BLaER1 treated with 17β-estradiol and CSF1 and Interleukin-3, amounts not matched to agents 10 nM and 100 nM (cell line): ENCODE data around the gene MORC2.

ENCODE experiments used
- H3K27ac ChIP-seq, 11 experiments: shearing (Covaris generic); formaldehyde crosslinking; 2 replicates each; pipeline ENCODE4 v1.8.1; 2022
- H3K27me3 ChIP-seq, 11 experiments: shearing (Covaris generic); formaldehyde crosslinking; 2 replicates each; pipeline ENCODE4 v1.8.1; 2022
- H3K36me3 ChIP-seq, 11 experiments: shearing (Covaris generic); formaldehyde crosslinking; 2 replicates each; pipeline ENCODE4 v1.8.1; 2022
- H3K4me1 ChIP-seq, 10 experiments: shearing (Covaris generic); formaldehyde crosslinking; 2 replicates each; pipeline ENCODE4 v1.8.1; 2022
- H3K4me2 ChIP-seq, 11 experiments: shearing (Covaris generic); formaldehyde crosslinking; 2 replicates each; pipeline ENCODE4 v1.8.1; 2022
- H3K4me3 ChIP-seq, 10 experiments: shearing (Covaris generic); formaldehyde crosslinking; 2 replicates each; pipeline ENCODE4 v1.8.1; 2022
- H3K9ac ChIP-seq, 11 experiments: shearing (Covaris generic); formaldehyde crosslinking; 2 replicates each; pipeline ENCODE4 v1.8.1; 2022
- H3K9me3 ChIP-seq, 11 experiments: shearing (Covaris generic); formaldehyde crosslinking; replicated peaks in 1 of 11; 2 replicates each; pipeline ENCODE4 v1.8.1; 2022
- H4K20me1 ChIP-seq, 11 experiments: shearing (Covaris generic); formaldehyde crosslinking; 2 replicates each; pipeline ENCODE4 v1.8.1; 2022
- Cebpa-rat ChIP-seq, 11 experiments: shearing (Covaris generic); IDR thresholded peaks; 2 replicates each; pipeline ENCODE4 v1.8.1; 2022

MORC2 gene

GRCh38 chr22:30946354-30946753 is 22.2 kb downstream of the MORC2 start:
- no peak for TF ChIP-seq Cebpa-rat (IDR thresholded peaks at IDR 0.05)
- Histone ChIP-seq H3K36me3 (peaks cover 96 to 100% (median 99%) of the 10 kb centered on the region in 11 experiments), H3K27me3 (no peaks in the 10 kb centered on the region)

GRCh38 chr22:30945653-30946052 is 22.9 kb downstream of the MORC2 start:
- no peak for TF ChIP-seq Cebpa-rat (IDR thresholded peaks at IDR 0.05)
- H3K27me3 ChIP-seq, result no peaks in the 10 kb centered on the region
- no peak overlapping the region for H3K9ac ChIP-seq
- no peak overlapping the region for H3K27ac ChIP-seq
- peaks cover 0 to 64% (median 9%) of the 10 kb centered on the region in 11 experiments; a peak in 13 of 22 replicates for H4K20me1 ChIP-seq
- no peaks in the 10 kb centered on the region for H3K9me3 ChIP-seq
- H3K36me3 ChIP-seq, result peaks cover 96 to 100% (median 99%) of the 10 kb centered on the region in 11 experiments
- no peak overlapping the region for H3K4me3 ChIP-seq
- H3K4me1 ChIP-seq, result peaks cover 0 to 7% (median 2%) of the 10 kb centered on the region in 10 experiments; a peak in 5 of 20 replicates
- no peak overlapping the region for H3K4me2 ChIP-seq

More at GRCh38 chr22:30946354-30946753, 22.2 kb downstream of the MORC2 start:
- no peak overlapping the region for H3K4me3 ChIP-seq
- H3K9ac ChIP-seq, result 0 out of 22 replicates have a peak overlapping the region, but pooled peaks of 1 of the 11 experiments have one; percentile 9
- no peak overlapping the region for H3K27ac ChIP-seq
- peaks cover 0 to 64% (median 11%) of the 10 kb centered on the region in 11 experiments; a peak in 14 of 22 replicates for H4K20me1 ChIP-seq
- no peaks in the 10 kb centered on the region for H3K9me3 ChIP-seq
- no peak overlapping the region for H3K4me2 ChIP-seq
- H3K4me1 ChIP-seq, result peaks cover 0 to 7% (median 2%) of the 10 kb centered on the region in 10 experiments; a peak in 5 of 20 replicates

- Histone ChIP-seq H3K4me3 (no peak overlapping the region), H4K20me1 (peaks cover 0 to 61% (median 9%) of the 10 kb centered on the region in 11 experiments; a peak in 12 of 22 replicates), H3K36me3 (peaks cover 96 to 100% (median 99%) of the 10 kb centered on the region in 11 experiments), H3K4me2 (no peak overlapping the region), H3K9me3 (no peaks in the 10 kb centered on the region), H3K27ac (no peak overlapping the region), H3K9ac (no peak overlapping the region), H3K27me3 (no peaks in the 10 kb centered on the region), H3K4me1 (peaks cover 0 to 7% (median 2%) of the 10 kb centered on the region in 10 experiments; a peak in 5 of 20 replicates)
- TF ChIP-seq Cebpa-rat (IDR thresholded peaks at IDR 0.05), result no peak
These were observed 23.6 kb downstream of the MORC2 start for GRCh38 chr22:30944986-30945385.

- Histone ChIP-seq H3K9me3 (no peaks in the 10 kb centered on the region), H3K4me3 (no peak overlapping the region), H3K4me2 (no peak overlapping the region), H3K27me3 (no peaks in the 10 kb centered on the region), H3K4me1 (peaks cover 0 to 7% (median 2%) of the 10 kb centered on the region in 10 experiments; a peak in 5 of 20 replicates), H3K36me3 (peaks cover 96 to 100% (median 99%) of the 10 kb centered on the region in 11 experiments), H3K9ac (no peak overlapping the region), H4K20me1 (peaks cover 0 to 64% (median 9%) of the 10 kb centered on the region in 11 experiments; a peak in 11 of 22 replicates), H3K27ac (no peak overlapping the region)
- TF ChIP-seq Cebpa-rat (IDR thresholded peaks at IDR 0.05), result no peak
These were observed 25.2 kb downstream of the MORC2 start for GRCh38 chr22:30943368-30943767.

- H3K4me1 ChIP-seq, result peaks cover 0 to 6% (median 2%) of the 10 kb centered on the region in 10 experiments; a peak in 5 of 20 replicates
- TF ChIP-seq Cebpa-rat (IDR thresholded peaks at IDR 0.05), result no peak
- H3K36me3 ChIP-seq, result peaks cover 100% of the 10 kb centered on the region in 11 experiments
- H3K27ac ChIP-seq, result no peak overlapping the region
- peaks cover 0 to 61% (median 8%) of the 10 kb centered on the region in 11 experiments; a peak in 10 of 22 replicates for H4K20me1 ChIP-seq
- no peaks in the 10 kb centered on the region for H3K27me3 ChIP-seq
- no peaks in the 10 kb centered on the region for H3K9me3 ChIP-seq
- no peak overlapping the region for H3K4me3 ChIP-seq
- H3K9ac ChIP-seq, result no peak overlapping the region; a peak in 1 of 22 replicates
- no peak overlapping the region for H3K4me2 ChIP-seq
These were observed 27.2 kb downstream of the MORC2 start for GRCh38 chr22:30941363-30941740.

- no peak overlapping the region for H3K4me3 ChIP-seq
- peaks cover 0 to 6% (median 0%) of the 10 kb centered on the region in 10 experiments; a peak in 3 of 20 replicates for H3K4me1 ChIP-seq
These were observed 27.8 kb downstream of the MORC2 start for GRCh38 chr22:30940685-30941362.

GRCh38 chr22:30934053-30934452 is 34.5 kb downstream of the MORC2 start:
- Histone ChIP-seq H4K20me1 (peaks cover 0 to 59% (median 17%) of the 10 kb centered on the region in 11 experiments; a peak in 10 of 22 replicates), H3K9ac (no peak overlapping the region), H3K4me3 (no peak overlapping the region), H3K9me3 (no peaks in the 10 kb centered on the region), H3K4me2 (no peak overlapping the region), H3K27me3 (no peaks in the 10 kb centered on the region), H3K36me3 (peaks cover 98 to 100% (median 100%) of the 10 kb centered on the region in 11 experiments), H3K27ac (no peak overlapping the region), H3K4me1 (no peaks in the 10 kb centered on the region)
- TF ChIP-seq Cebpa-rat (IDR thresholded peaks at IDR 0.05), result no peak

More at GRCh38 chr22:30940685-30941362, 27.8 kb downstream of the MORC2 start:
- Histone ChIP-seq H3K4me2 (no peak overlapping the region), H4K20me1 (peaks cover 0 to 57% (median 8%) of the 10 kb centered on the region in 11 experiments; a peak in 10 of 22 replicates), H3K27me3 (no peaks in the 10 kb centered on the region), H3K9ac (no peak overlapping the region), H3K27ac (no peak overlapping the region), H3K36me3 (peaks cover 99 to 100% (median 100%) of the 10 kb centered on the region in 11 experiments), H3K9me3 (no peaks in the 10 kb centered on the region)
- TF ChIP-seq Cebpa-rat (IDR thresholded peaks at IDR 0.05), result no peak

GRCh38 chr22:30933457-30933856 is 35.1 kb downstream of the MORC2 start:
- peaks cover 98 to 100% (median 100%) of the 10 kb centered on the region in 11 experiments for H3K36me3 ChIP-seq
- H3K4me1 ChIP-seq, result no peaks in the 10 kb centered on the region
- H3K4me2 ChIP-seq, result no peak overlapping the region
- H3K27ac ChIP-seq, result no peak overlapping the region
- no peaks in the 10 kb centered on the region for H3K9me3 ChIP-seq
- H3K4me3 ChIP-seq, result no peak overlapping the region
- H3K9ac ChIP-seq, result no peak overlapping the region
- TF ChIP-seq Cebpa-rat (IDR thresholded peaks at IDR 0.05), result no peak
- no peaks in the 10 kb centered on the region for H3K27me3 ChIP-seq
- peaks cover 0 to 64% (median 17%) of the 10 kb centered on the region in 11 experiments; a peak in 10 of 22 replicates for H4K20me1 ChIP-seq

- Histone ChIP-seq H3K4me3 (no peak overlapping the region), H3K4me1 (no peaks in the 10 kb centered on the region), H3K4me2 (no peak overlapping the region), H3K9me3 (no peaks in the 10 kb centered on the region), H4K20me1 (peaks cover 0 to 69% (median 14%) of the 10 kb centered on the region in 11 experiments; a peak in 10 of 22 replicates), H3K27me3 (no peaks in the 10 kb centered on the region), H3K36me3 (peaks cover 98 to 100% (median 100%) of the 10 kb centered on the region in 11 experiments), H3K27ac (no peak overlapping the region), H3K9ac (no peak overlapping the region)
- TF ChIP-seq Cebpa-rat (IDR thresholded peaks at IDR 0.05), result no peak
These were observed 35.9 kb downstream of the MORC2 start for GRCh38 chr22:30932661-30933060.
